ENCODE results near the gene ELOVL7.

ELOVL7 gene

DNA sequence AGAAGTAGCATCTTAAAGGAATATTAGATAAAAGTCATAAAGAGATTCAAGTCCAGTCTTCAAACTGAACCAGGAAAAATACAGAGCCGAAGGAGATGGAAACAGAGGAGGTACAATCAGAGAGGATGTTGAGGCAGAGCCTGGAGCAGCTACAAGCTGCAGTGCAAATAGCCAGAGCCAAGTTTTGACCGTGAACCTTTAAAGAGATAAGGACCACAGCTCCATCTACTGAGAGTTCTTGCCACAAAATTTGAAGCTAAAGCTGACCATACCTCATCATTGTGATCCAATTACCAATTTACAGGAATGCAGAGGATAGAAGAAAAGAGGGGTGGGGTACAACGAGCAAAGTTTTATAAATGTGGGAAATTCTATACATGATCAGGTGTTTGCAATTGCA, 133.7 kb downstream of the ELOVL7 start:
- DNase-seq = no peak

DNA sequence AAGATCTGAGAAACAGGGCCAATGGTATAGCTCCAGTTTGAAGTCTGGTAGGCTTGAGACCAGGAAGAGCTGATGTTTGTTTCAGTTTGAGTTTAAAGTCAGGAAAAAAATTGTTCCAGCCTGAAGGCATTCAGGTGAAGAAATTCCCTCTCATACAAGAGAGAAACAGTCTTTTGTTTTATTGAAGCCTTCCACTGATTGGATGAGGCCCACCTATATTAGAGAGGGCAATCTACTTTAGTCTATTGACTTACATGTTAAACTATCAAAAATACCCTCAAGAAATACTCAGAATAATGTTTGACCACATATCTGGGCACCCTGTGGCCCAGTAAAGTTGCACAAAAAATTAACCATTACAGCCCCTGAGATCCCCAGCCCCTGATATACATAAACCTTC, 138.9 kb downstream of the ELOVL7 start:
- no peak for DNase-seq

DNA sequence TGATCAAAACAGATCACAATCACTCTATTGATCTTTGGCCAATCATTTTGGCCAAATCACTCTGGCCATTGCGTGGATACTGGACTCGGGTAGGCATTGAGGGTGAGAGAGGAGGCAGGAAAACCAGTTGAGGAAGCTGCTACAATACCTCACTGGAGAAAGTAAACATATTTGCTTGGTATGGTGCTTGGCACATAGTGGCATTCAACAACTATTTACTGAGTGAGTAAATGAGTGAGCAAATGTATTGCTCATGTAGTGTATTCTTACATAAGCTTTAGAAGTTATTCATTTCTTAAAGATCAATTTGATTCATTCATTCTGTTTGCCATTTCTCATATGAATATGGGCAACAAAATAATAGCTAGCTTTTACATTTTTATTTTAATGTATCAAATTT, 140.1 kb downstream of the ELOVL7 start:
- no peak for DNase-seq
